GM12878 (cell line): Measurements from ENCODE around the gene CUTC. TPM values are rescaled to one million over a fixed set of nuclear protein-coding genes. Genes with fewer than 3 reads are reported as not detected.

Source experiments
- ATAC-seq: fragments of 200-7000 bp; cut with Tn5 transposase; 3 replicates; pipeline ENCODE4 v1.9.1; 2020; ENCODE audit warnings: mild to moderate bottlenecking, moderate library complexity
- BruUV-seq: library from RNA; stranded (reverse); fragments of 400-500 nt; replicated peaks from 2 replicates; lab custom pipeline; 2021; lab: Mats Ljungman, UMichigan
- CTCF ChIA-PET: fragments of 300-600 bp; sonication (Branson Sonifier 250); formaldehyde crosslinking; extraction: SDS; loops from one replicate; lab custom pipeline; 2021; ENCODE audit warnings: inconsistent platforms; lab: Yijun Ruan, JAX
- POLR2A ChIA-PET: fragments of 350-600 bp; formaldehyde crosslinking; extraction: SDS; loops from one replicate; lab custom pipeline; 2021; ENCODE audit warnings: inconsistent platforms; lab: Charles Lee
- RAD21 ChIA-PET: fragments of 300-600 bp; sonication (Branson Sonifier 250); formaldehyde crosslinking; loops from one replicate; lab custom pipeline; 2023; ENCODE audit warnings: antibody characterized with exemption; ENCODE audit not compliant: unreplicated experiment; lab: Charles Lee
- SMC1A ChIA-PET: fragments of 300-600 bp; sonication (Branson Sonifier 250); formaldehyde crosslinking; loops from one replicate; lab custom pipeline; 2023; ENCODE audit not compliant: unreplicated experiment, uncharacterized antibody; lab: Charles Lee
- DNase-seq: peaks from one replicate; pipeline ENCODE4 v3.0.0-alpha.2; 2011; ENCODE audit warnings: low read depth, low spot score
- FAIRE-seq: peaks from 3 replicates; lab custom pipeline; 2011; peaks lifted over from hg19 to GRCh38; lab: Jason Lieb, UNC
- H2AFZ ChIP-seq: 2 replicates; pipeline ENCODE4 v1.6.0; 2011; ENCODE audit warnings: low read depth, low read length, control low read depth; ENCODE audit not compliant: control insufficient read depth
- H3K27ac ChIP-seq: 2 replicates; pipeline ENCODE4 v1.5.1; 2011; ENCODE audit warnings: control low read depth; ENCODE audit not compliant: control insufficient read depth, insufficient read depth
- H3K27me3 ChIP-seq, 2 experiments: replicated peaks in 1 of 2; 2 replicates each; pipeline versions ENCODE4 v1.6.0 to v1.6.1; 2011; ENCODE audit warnings: low read length in 1 of 2; ENCODE audit not compliant: control insufficient read depth in 2 of 2, insufficient read depth in 2 of 2
- H3K36me3 ChIP-seq, 2 experiments: 2 replicates each; pipeline ENCODE4 v1.5.1; 2011; ENCODE audit warnings: low read length in 1 of 2; ENCODE audit not compliant: control insufficient read depth in 2 of 2, insufficient read depth in 2 of 2
- H3K4me1 ChIP-seq: 2 replicates; pipeline ENCODE4 v1.6.1; 2011; ENCODE audit warnings: mild to moderate bottlenecking, low read length, moderate library complexity, mixed read lengths; ENCODE audit not compliant: control insufficient read depth, insufficient read depth
- H3K4me2 ChIP-seq: 2 replicates; pipeline ENCODE4 v1.6.0; 2011; ENCODE audit warnings: control low read depth; ENCODE audit not compliant: control insufficient read depth, insufficient read depth
- H3K4me3 ChIP-seq: fragments of 200-600 bp; sonication (generic); 2 replicates; pipeline ENCODE4 v1.5.1; 2016
- H3K79me2 ChIP-seq: 2 replicates; pipeline ENCODE4 v1.6.0; 2011; ENCODE audit warnings: low read length; ENCODE audit not compliant: control insufficient read depth, insufficient read depth
- H3K9ac ChIP-seq: 2 replicates; pipeline ENCODE4 v1.8.0; 2011; ENCODE audit warnings: low read length, control low read depth, mixed read lengths; ENCODE audit not compliant: control insufficient read depth, insufficient read depth
- H3K9me3 ChIP-seq: replicated peaks from 3 replicates; pipeline ENCODE4 v1.5.1; 2011; ENCODE audit warnings: mild to moderate bottlenecking, low read length; ENCODE audit not compliant: control insufficient read depth, insufficient read depth
- H4K20me1 ChIP-seq: 2 replicates; pipeline ENCODE4 v1.6.0; 2011; ENCODE audit not compliant: control insufficient read depth, insufficient read depth
- BHLHE40 ChIP-seq, 2 experiments: fragments of 450-650 bp in 1 of 2; IDR thresholded peaks; 2 replicates each; pipeline ENCODE4 v1.6.1; 2011 to 2017; ENCODE audit warnings: low read depth in 2 of 2, borderline replicate concordance in 1 of 2, improper control_type of control experiment in 1 of 2, low read length in 1 of 2, mild to moderate bottlenecking in 1 of 2
- BRCA1 ChIP-seq: IDR thresholded peaks from 2 replicates; pipeline ENCODE4 v1.6.1; 2011; ENCODE audit warnings: low read depth, low read length, improper control_type of control experiment
- CEBPB ChIP-seq, 2 experiments: fragments of 150-350 bp in 1 of 2; IDR thresholded peaks; 2 replicates each; pipeline ENCODE4 v1.6.1; 2012 to 2014; ENCODE audit warnings: low read depth in 2 of 2, low read length in 2 of 2, borderline replicate concordance in 1 of 2, inconsistent platforms in 1 of 2
- CHD2 ChIP-seq: IDR thresholded peaks from 2 replicates; pipeline ENCODE4 v1.6.1; 2011; ENCODE audit warnings: low read depth, low read length, improper control_type of control experiment, borderline replicate concordance
- EED ChIP-seq: sonication (generic); IDR thresholded peaks from 2 replicates; pipeline ENCODE4 v1.6.1; 2016; ENCODE audit warnings: antibody characterized with exemption, low read depth
- HDAC2 ChIP-seq: fragments of 200-600 bp; sonication (generic); IDR thresholded peaks from 2 replicates; pipeline ENCODE4 v1.6.1; 2017
- MEF2B ChIP-seq: fragments of 450-650 bp; IDR thresholded peaks from 2 replicates; pipeline ENCODE4 v1.6.1; 2018; ENCODE audit warnings: mild to moderate bottlenecking, moderate library complexity; ENCODE audit not compliant: partially characterized antibody, poor library complexity, severe bottlenecking
- NR2F1 ChIP-seq: fragments of 450-650 bp; conservative IDR thresholded peaks from 2 replicates; pipeline ENCODE4 v1.6.1; 2017; ENCODE audit warnings: mild to moderate bottlenecking
- RELA ChIP-seq: fragments of 450-650 bp; IDR thresholded peaks from 2 replicates; pipeline ENCODE4 v1.8.0; 2014; ENCODE audit warnings: borderline replicate concordance; ENCODE audit not compliant: partially characterized antibody
- REST ChIP-seq: IDR thresholded peaks from 2 replicates; pipeline ENCODE4 v1.6.1; 2012; ENCODE audit warnings: mild to moderate bottlenecking, low read depth, low read length
- SPI1 ChIP-seq: IDR thresholded peaks from 2 replicates; pipeline ENCODE4 v1.6.1; 2011; ENCODE audit warnings: low read depth, mild to moderate bottlenecking, low read length, moderate library complexity, borderline replicate concordance; ENCODE audit not compliant: insufficient read depth
- ZBTB33 ChIP-seq: fragments of 450-650 bp; IDR thresholded peaks from 2 replicates; pipeline ENCODE4 v1.6.1; 2017; ENCODE audit warnings: mild to moderate bottlenecking
- ZNF217 ChIP-seq: fragments of 450-650 bp; IDR thresholded peaks from 2 replicates; pipeline ENCODE4 v1.6.1; 2017; ENCODE audit warnings: antibody characterized with exemption, mild to moderate bottlenecking
- in situ Hi-C: fragments of 300-500 bp; cut with MboI; formaldehyde crosslinking; loops from 9 replicates; pipeline ENCODE4 v1.14.3; 2018; ENCODE audit warnings: mixed read lengths
- intact Hi-C: fragments of 100-400 bp; cut with micrococcal nuclease; formaldehyde crosslinking; loops from one replicate; pipeline ENCODE4 v1.14.2; 2022; ENCODE audit not compliant: unreplicated experiment
- polyA plus RNA-seq, 11 experiments: library from polyadenylated mRNA; depleted of rRNA in 4 of 11; unstranded in 6 of 11; stranded (reverse) in 5 of 11; fragments of >200 nt; fragmentation: Nextera tagmentation in 4 of 11; fragmentation: Illumina TruSeq in 1 of 11; extraction: Ambion mirVana in 4 of 11; extraction: Trizol in 1 of 11; gene quantifications; 1 replicate in 1 of 11; 2 replicates in 10 of 11; pipeline versions ENCODE4 v1.2.1 to v1.2.3, GENCODE V29; 2011 to 2016; ENCODE audit warnings: inconsistent platforms in 2 of 11, missing spikeins in 2 of 11, low read depth in 1 of 11
- total RNA-seq, 4 experiments: library from RNA; depleted of rRNA in 3 of 4; stranded (reverse); fragments of >200 nt in 3 of 4; fragmentation: Illumina TruSeq in 1 of 4; extraction: Trizol in 1 of 4; gene quantifications; 2 replicates each; pipeline versions ENCODE4 v1.2.1 to v1.2.3, GENCODE V29; 2013 to 2021

CUTC gene
- total and polyA plus RNA-seq, 10 of the 15 experiments (the other 5 are each of a cell fraction or from before 2014, with no cell fraction given): 23.8 to 71.7 (median 40.8) TPM

GRCh38 chr10:99775850-99776249 lies 43.8 kb downstream of the CUTC start:
- ChIA-PET CTCF (no interaction called here), SMC1A (interaction anchor here (1.4 kb wide), 1 partner anchor 10 kb away, joined by 4 read pairs; no protein-coding TSS in a partner anchor), RAD21 (no interaction called here), POLR2A (no interaction called here)
- H3K36me3 ChIP-seq: no peaks in the 10 kb centered on the region
- ATAC-seq: no peak
- H3K27ac ChIP-seq: no peak overlapping the region
- DNase-seq: no peak
- H3K9me3 ChIP-seq: no peaks in the 10 kb centered on the region; the same call in 2 of the 3 replicates
- H3K4me2 ChIP-seq: no peak overlapping the region
- H3K9ac ChIP-seq: no peak overlapping the region
- no peaks in the 10 kb centered on the region for H4K20me1 ChIP-seq
- no peak for FAIRE-seq
- TF ChIP-seq MEF2B (no peak), CEBPB (IDR thresholded peaks at IDR 0.05; ENCODE audit: borderline replicate concordance in 1 of 2, low read depth in 2 of 2, low read length in 2 of 2) (no peak), SPI1 (no peak), BHLHE40 (IDR thresholded peaks at IDR 0.05; ENCODE audit: borderline replicate concordance in 1 of 2, low read depth in 2 of 2, low read length in 1 of 2) (no peak), CHD2 (no peak), HDAC2 (no peak), EED (no peak), ZBTB33 (no peak), ZNF217 (no peak), NR2F1 (no peak), BRCA1 (no peak), RELA (no peak), REST (no peak)
- BruUV-seq: no TSS peak
- no peak overlapping the region for H3K4me3 ChIP-seq
- H2AFZ ChIP-seq: no peak overlapping the region
- in situ Hi-C loops (no loop called here), intact Hi-C loops (no loop called here)
- no peaks in the 10 kb centered on the region for H3K79me2 ChIP-seq
- H3K4me1 ChIP-seq: peaks cover 11% of the 10 kb centered on the region
- H3K27me3 ChIP-seq: no peaks in the 10 kb centered on the region
